CD4-positive, alpha-beta T cell (primary cell): Measurements from ENCODE around the gene CAPZB. TPM values are rescaled to one million over a fixed set of nuclear protein-coding genes. Genes with fewer than 3 reads are reported as not detected.
A peak's percentile ranks its signal among the peaks of the same experiment; 100 is the strongest.

Source experiments
- ATAC-seq: fragments of 200-7000 bp; cut with Tn5 transposase; one replicate; pipeline ENCODE4 v1.10.0; 2022; ENCODE audit warnings: mild to moderate bottlenecking; ENCODE audit not compliant: poor library complexity
- CTCF ChIA-PET: fragments of 350-600 bp; sonication (Branson Sonifier 250); formaldehyde crosslinking; loops from one replicate; lab custom pipeline; 2021; ENCODE audit warnings: antibody characterized with exemption, inconsistent platforms; lab: Charles Lee
- POLR2A ChIA-PET: fragments of 350-600 bp; sonication (Branson Sonifier 250); formaldehyde crosslinking; loops from one replicate; lab custom pipeline; 2021; ENCODE audit warnings: antibody characterized with exemption, inconsistent platforms; lab: Charles Lee
- DNase-seq, 14 experiments: peaks; one replicate each; pipeline ENCODE4 v3.0.0-alpha.2; 2013 to 2020; ENCODE audit warnings: mixed read lengths in 2 of 14
- H3K27ac ChIP-seq, 2 donors: one replicate each; pipeline versions ENCODE4 v1.5.1 to v1.7.0; 2013; ENCODE audit warnings: low read length in 2 of 2, low read depth in 1 of 2, mild to moderate bottlenecking in 1 of 2
- H3K27me3 ChIP-seq, 2 experiments: 1 replicate in 1 of 2; 2 replicates in 1 of 2; pipeline versions ENCODE4 v1.6.1 to v1.7.0; 2013; ENCODE audit warnings: low read length in 2 of 2, control low read depth in 1 of 2, mild to moderate bottlenecking in 1 of 2, moderate library complexity in 1 of 2; ENCODE audit not compliant: insufficient read depth in 2 of 2, control insufficient read depth in 1 of 2
- H3K36me3 ChIP-seq: one replicate; pipeline ENCODE4 v1.6.1; 2013; ENCODE audit warnings: low read length, control low read depth; ENCODE audit not compliant: insufficient read depth
- H3K4me1 ChIP-seq: one replicate; pipeline ENCODE4 v1.6.1; 2013; ENCODE audit warnings: low read length, control low read depth; ENCODE audit not compliant: insufficient read depth
- H3K4me3 ChIP-seq: one replicate; pipeline ENCODE4 v1.5.1; 2013; ENCODE audit warnings: mild to moderate bottlenecking, low read length, moderate library complexity
- H3K9me3 ChIP-seq, 2 experiments: 1 replicate in 1 of 2; 2 replicates in 1 of 2; pipeline versions ENCODE4 v1.6.1 to v1.7.0; 2013; ENCODE audit warnings: low read length in 2 of 2, mild to moderate bottlenecking in 2 of 2, control low read depth in 1 of 2, moderate library complexity in 1 of 2; ENCODE audit not compliant: control insufficient read depth in 1 of 2, insufficient read depth in 1 of 2
- H3K27ac Mint-ChIP-seq: one replicate; pipeline ENCODE4 v1.8.0; 2020; ENCODE audit warnings: mixed read lengths
- H3K27me3 Mint-ChIP-seq: one replicate; pipeline ENCODE4 v1.8.0; 2021; ENCODE audit warnings: mixed read lengths
- H3K36me3 Mint-ChIP-seq: one replicate; pipeline ENCODE4 v1.8.0; 2021; ENCODE audit warnings: low read depth, mixed read lengths
- H3K4me1 Mint-ChIP-seq: one replicate; pipeline ENCODE4 v1.8.0; 2021; ENCODE audit warnings: low read depth, mixed read lengths
- H3K4me3 Mint-ChIP-seq: one replicate; pipeline ENCODE4 v1.8.0; 2020; ENCODE audit warnings: mild to moderate bottlenecking, mixed read lengths
- H3K9me3 Mint-ChIP-seq: one replicate; pipeline ENCODE4 v1.8.0; 2020; ENCODE audit warnings: mixed read lengths
- CTCF ChIP-seq: fragments of 200-600 bp; IDR thresholded peaks from one replicate; pipeline ENCODE4 v1.8.0; 2022; ENCODE audit warnings: antibody characterized with exemption, mild to moderate bottlenecking
- intact Hi-C, 2 experiments: fragments of 100-400 bp; cut with DNase I in 1 of 2; cut with micrococcal nuclease in 1 of 2; formaldehyde crosslinking; loops; one replicate each; pipeline versions ENCODE4 v1.15.1 to v1.9.0; 2023 to 2025; cut with DNase I, micrococcal nuclease
- total RNA-seq, 174 experiments: library from RNA in 2 of 174; stranded (reverse) in 2 of 174; gene quantifications; one replicate each; pipeline ENCODE4 v1.2.3 and lab custom pipeline; 2021 to 2026

CAPZB gene
- total RNA-seq, 2 experiments from 2014 or later: 168 to 173 TPM

DNA sequence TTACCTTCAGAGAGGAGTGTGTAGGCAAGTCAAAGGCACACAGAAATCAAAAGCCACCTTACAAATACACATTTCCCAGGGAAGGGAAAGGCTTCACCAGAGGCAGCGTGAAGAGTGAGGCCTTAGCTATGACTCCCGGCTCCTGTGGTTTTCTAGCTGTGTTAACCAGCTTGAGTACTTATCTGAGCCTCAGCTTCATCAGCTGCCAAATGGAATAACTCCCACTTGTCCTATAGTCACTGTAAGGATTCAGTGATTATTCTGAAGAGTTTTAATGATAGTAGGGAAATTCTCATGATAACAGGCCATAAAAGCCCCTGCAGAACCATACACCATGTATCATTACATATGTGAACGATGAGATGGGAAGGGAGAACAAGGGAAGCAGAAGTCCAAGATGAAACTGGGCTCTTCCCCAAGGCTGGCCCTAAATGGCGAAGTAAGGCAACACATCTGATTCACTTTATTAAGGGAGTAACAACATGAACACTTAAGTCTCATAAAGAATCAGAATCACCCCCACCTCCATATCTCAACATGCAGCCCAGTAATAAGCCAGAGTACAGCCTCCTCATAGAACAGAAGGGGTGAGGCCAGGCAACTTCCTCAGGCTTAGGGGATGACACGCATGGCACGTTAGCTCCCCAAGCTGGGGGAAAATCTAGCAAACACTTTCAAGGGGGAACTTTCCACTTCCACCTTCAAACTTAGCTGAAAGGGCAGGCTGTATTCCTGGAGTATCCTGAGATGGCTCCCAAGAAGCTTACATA, 109.5 kb downstream of the CAPZB start:
- H3K4me1 ChIP-seq: peaks cover 15% of the 10 kb centered on the region
- DNase-seq: no peak
- peak overlapping the region; percentile 67 for H3K27ac Mint-ChIP-seq
- ChIA-PET POLR2A (interaction anchor here (1.4 kb wide), 1 partner anchor 15 kb away, joined by 3 read pairs; no protein-coding TSS in a partner anchor), CTCF (interaction anchor here (0.6 kb wide), 1 partner anchor 28 kb away, joined by 3 read pairs; no protein-coding TSS in a partner anchor)
- intact Hi-C loops: no loop called here
- no peaks in the 10 kb centered on the region for H3K9me3 Mint-ChIP-seq
- no peak overlapping the region for H3K4me3 Mint-ChIP-seq
- H3K27me3 ChIP-seq: no peaks in the 10 kb centered on the region
- peaks cover 91% of the 10 kb centered on the region for H3K36me3 ChIP-seq
- H3K9me3 ChIP-seq: no peaks in the 10 kb centered on the region
- no peak for TF ChIP-seq CTCF
- ATAC-seq: no peak
- no peaks in the 10 kb centered on the region for H3K27me3 Mint-ChIP-seq
- H3K36me3 Mint-ChIP-seq: peaks cover 79% of the 10 kb centered on the region
- H3K4me1 Mint-ChIP-seq: peaks cover 17% of the 10 kb centered on the region
- no peak overlapping the region for H3K4me3 ChIP-seq
- no peak overlapping the region for H3K27ac ChIP-seq

GRCh38 chr1:19374926-19375325, 110.4 kb downstream of the CAPZB start:
- POLR2A ChIA-PET: interaction anchor here (1.4 kb wide), 1 partner anchor 16 kb away, joined by 3 read pairs; no protein-coding TSS in a partner anchor
- H3K36me3 ChIP-seq: peaks cover 84% of the 10 kb centered on the region
- H3K4me1 ChIP-seq: peaks cover 17% of the 10 kb centered on the region
- Mint-ChIP-seq H3K27ac (peak overlapping the region; percentile 67), H3K27me3 (no peaks in the 10 kb centered on the region), H3K9me3 (no peaks in the 10 kb centered on the region), H3K36me3 (peaks cover 78% of the 10 kb centered on the region), H3K4me1 (peaks cover 25% of the 10 kb centered on the region), H3K4me3 (no peak overlapping the region)
- H3K9me3 ChIP-seq: no peaks in the 10 kb centered on the region
- intact Hi-C loops: no loop called here
- no peak for TF ChIP-seq CTCF
- no peak overlapping the region for H3K27ac ChIP-seq
- ATAC-seq (no peak), DNase-seq (no peak)
- CTCF ChIA-PET: no interaction called here
- no peaks in the 10 kb centered on the region for H3K27me3 ChIP-seq
- H3K4me3 ChIP-seq: no peak overlapping the region

GRCh38 chr1:19374083-19374801, 111.1 kb downstream of the CAPZB start:
- Histone ChIP-seq H3K9me3 (no peaks in the 10 kb centered on the region), H3K4me1 (peaks cover 21% of the 10 kb centered on the region), H3K4me3 (no peak overlapping the region), H3K27ac (no peak overlapping the region), H3K36me3 (peaks cover 78% of the 10 kb centered on the region), H3K27me3 (no peaks in the 10 kb centered on the region)
- peaks cover 20% of the 10 kb centered on the region for H3K4me1 Mint-ChIP-seq
- DNase-seq: peak in 3 of 14 experiments; percentile 28 to 42 (median 39)
- peaks cover 71% of the 10 kb centered on the region for H3K36me3 Mint-ChIP-seq
- no peaks in the 10 kb centered on the region for H3K9me3 Mint-ChIP-seq
- TF ChIP-seq CTCF: no peak
- intact Hi-C loops: no loop called here
- no peak overlapping the region for H3K4me3 Mint-ChIP-seq
- no peak for ATAC-seq
- no peaks in the 10 kb centered on the region for H3K27me3 Mint-ChIP-seq
- CTCF ChIA-PET: interaction anchor here (1.0 kb wide), 1 partner anchor 9 kb away, joined by 3 read pairs; no protein-coding TSS in a partner anchor
- POLR2A ChIA-PET: interaction anchor here (1.4 kb wide), 1 partner anchor 16 kb away, joined by 3 read pairs; no protein-coding TSS in a partner anchor
- H3K27ac Mint-ChIP-seq: no peak overlapping the region
